A549 (cell line): Measurements from ENCODE around the gene B4GALT3. TPM values are rescaled to one million over a fixed set of nuclear protein-coding genes. Genes with fewer than 3 reads are reported as not detected.

Experiments
- ATAC-seq, 2 experiments: fragments of 200-7000 bp in 1 of 2; fragments of >200 bp in 1 of 2; cut with Nextera tagmentation in 1 of 2; cut with Tn5 transposase in 1 of 2; 3 replicates each; pipeline versions ENCODE4 v1.8.0 to v1.9.1; 2018 to 2020; ENCODE audit warnings: mild to moderate bottlenecking in 1 of 2, moderate library complexity in 1 of 2
- CTCF ChIA-PET: fragments of 300-600 bp; sonication (Branson Sonifier 250); formaldehyde crosslinking; extraction: SDS; loops from one replicate; lab custom pipeline; 2021; ENCODE audit warnings: antibody characterized with exemption, inconsistent platforms; lab: Yijun Ruan, JAX
- POLR2A ChIA-PET: fragments of 350-600 bp; formaldehyde crosslinking; extraction: SDS; loops from one replicate; lab custom pipeline; 2021; ENCODE audit warnings: antibody characterized with exemption, inconsistent platforms; lab: Yijun Ruan, JAX
- DNase-seq, 2 experiments: peaks; one replicate each; pipeline versions ENCODE4 v3.0.0 to v3.0.0-alpha.2; 2011 to 2016; ENCODE audit warnings: low read depth in 1 of 2, low spot score in 1 of 2
- FAIRE-seq: peaks from 2 replicates; lab custom pipeline; 2011; peaks lifted over from hg19 to GRCh38; lab: Jason Lieb, UNC
- H3K27ac ChIP-seq, 2 experiments: fragments of >200 bp; sonication (Bioruptor Twin); formaldehyde crosslinking; 3 replicates each; pipeline ENCODE4 v1.5.1; 2016 to 2017
- H3K4me1 ChIP-seq: fragments of >200 bp; sonication (Bioruptor Twin); formaldehyde crosslinking; 3 replicates; pipeline ENCODE4 v1.6.1; 2016
- H3K4me2 ChIP-seq: fragments of >200 bp; sonication (Bioruptor Twin); formaldehyde crosslinking; 3 replicates; pipeline ENCODE4 v1.6.1; 2016
- H3K4me3 ChIP-seq: fragments of >200 bp; sonication (Bioruptor Twin); formaldehyde crosslinking; 3 replicates; pipeline ENCODE4 v1.5.1; 2016
- H3K9me3 ChIP-seq: fragments of >200 bp; sonication (Bioruptor Twin); formaldehyde crosslinking; 3 replicates; pipeline ENCODE4 v1.6.1; 2016
- ATOH8 ChIP-seq: fragments of 250-450 bp; sonication (Bioruptor Pico); IDR thresholded peaks from 2 replicates; pipeline ENCODE4 v1.5.0; 2020; ENCODE audit warnings: low read depth, mild to moderate bottlenecking, moderate library complexity
- CBX8 ChIP-seq: fragments of 200-600 bp; sonication (generic); IDR thresholded peaks from 2 replicates; pipeline ENCODE4 v1.6.1; 2016
- CEBPB ChIP-seq, 2 experiments: fragments of >200 bp in 1 of 2; sonication (Bioruptor Twin) in 1 of 2; formaldehyde crosslinking in 1 of 2; IDR thresholded peaks; 2 replicates each; pipeline ENCODE4 v1.6.1; 2012 to 2016
- CHD2 ChIP-seq: fragments of 150-350 bp; IDR thresholded peaks from 2 replicates; pipeline ENCODE4 v1.6.1; 2014; ENCODE audit warnings: low read length; ENCODE audit not compliant: partially characterized antibody
- E2F6 ChIP-seq: IDR thresholded peaks from 2 replicates; pipeline ENCODE4 v1.6.1; 2012; ENCODE audit warnings: low read depth, borderline replicate concordance
- EHF ChIP-seq: fragments of 250-450 bp; sonication (Bioruptor Pico); IDR thresholded peaks from 2 replicates; pipeline ENCODE4 v1.5.0; 2020; ENCODE audit warnings: mild to moderate bottlenecking
- EHMT2 ChIP-seq: fragments of 200-600 bp; sonication (generic); IDR thresholded peaks from 2 replicates; pipeline ENCODE4 v1.6.1; 2016; ENCODE audit warnings: antibody characterized with exemption, low read depth, mild to moderate bottlenecking, moderate library complexity
- EP300 ChIP-seq, 2 experiments: fragments of >200 bp; sonication (Bioruptor Twin); formaldehyde crosslinking; IDR thresholded peaks; 2 replicates in 1 of 2; 3 replicates in 1 of 2; pipeline ENCODE4 v1.6.1; 2016 to 2017
- ESRRA ChIP-seq: fragments of 150-350 bp; IDR thresholded peaks from 2 replicates; pipeline ENCODE4 v1.6.1; 2014; ENCODE audit warnings: mild to moderate bottlenecking, low read length, borderline replicate concordance
- GATA3 ChIP-seq: IDR thresholded peaks from 2 replicates; pipeline ENCODE4 v1.6.1; 2012; ENCODE audit warnings: borderline replicate concordance
- HEYL ChIP-seq: fragments of 250-450 bp; sonication (Bioruptor Pico); IDR thresholded peaks from 2 replicates; pipeline ENCODE4 v1.8.0; 2021; ENCODE audit warnings: mild to moderate bottlenecking, moderate library complexity
- HMGXB4 ChIP-seq: fragments of 250-450 bp; sonication (Bioruptor Pico); IDR thresholded peaks from 2 replicates; pipeline ENCODE4 v1.5.0; 2021; ENCODE audit warnings: mild to moderate bottlenecking, moderate library complexity, borderline replicate concordance
- HOXA7 ChIP-seq: fragments of 250-450 bp; sonication (Bioruptor Pico); IDR thresholded peaks from 2 replicates; pipeline ENCODE4 v1.5.0; 2020; ENCODE audit warnings: mild to moderate bottlenecking, moderate library complexity
- JUN ChIP-seq, 2 experiments: fragments of >200 bp; sonication (Bioruptor Twin); formaldehyde crosslinking; IDR thresholded peaks; 2 replicates in 1 of 2; 3 replicates in 1 of 2; pipeline ENCODE4 v1.6.1; 2016 to 2017
- KDM1A ChIP-seq: fragments of 200-600 bp; sonication (generic); IDR thresholded peaks from 2 replicates; pipeline ENCODE4 v1.6.1; 2016; ENCODE audit warnings: low read depth, mild to moderate bottlenecking
- KDM5A ChIP-seq: fragments of 200-600 bp; sonication (generic); IDR thresholded peaks from 2 replicates; pipeline ENCODE4 v1.6.1; 2016; ENCODE audit warnings: antibody characterized with exemption, mild to moderate bottlenecking
- MAX ChIP-seq: IDR thresholded peaks from 2 replicates; pipeline ENCODE4 v1.6.1; 2012
- MYC ChIP-seq: IDR thresholded peaks from 2 replicates; pipeline ENCODE4 v1.6.1; 2012; ENCODE audit warnings: mild to moderate bottlenecking, inconsistent platforms, low read length, improper control_type of control experiment, borderline replicate concordance
- NPAS2 ChIP-seq: fragments of 250-450 bp; sonication (Bioruptor Pico); IDR thresholded peaks from 2 replicates; pipeline ENCODE4 v1.8.0; 2022; ENCODE audit warnings: mild to moderate bottlenecking, moderate library complexity, borderline replicate concordance
- NR3C1 ChIP-seq: fragments of >200 bp; sonication (Bioruptor Twin); formaldehyde crosslinking; IDR thresholded peaks from 3 replicates; pipeline ENCODE4 v1.6.1; 2017
- PBX3 ChIP-seq: IDR thresholded peaks from 2 replicates; pipeline ENCODE4 v1.6.1; 2012
- POLR2AphosphoS2 ChIP-seq: conservative IDR thresholded peaks from 2 replicates; pipeline ENCODE4 v1.6.1; 2012; ENCODE audit warnings: low read length, improper control_type of control experiment, inconsistent platforms
- RAD21 ChIP-seq, 2 experiments: fragments of >200 bp in 1 of 2; sonication (Bioruptor Twin) in 1 of 2; formaldehyde crosslinking in 1 of 2; IDR thresholded peaks in 1 of 2; conservative IDR thresholded peaks in 1 of 2; 2 replicates in 1 of 2; 3 replicates in 1 of 2; pipeline ENCODE4 v1.6.1; 2012 to 2018; ENCODE audit warnings: inconsistent platforms in 1 of 2
- RCOR1 ChIP-seq: fragments of 150-350 bp; IDR thresholded peaks from 2 replicates; pipeline ENCODE4 v1.6.1; 2014; ENCODE audit warnings: antibody characterized with exemption, low read length, low read depth
- SMC3 ChIP-seq: fragments of >200 bp; sonication (Bioruptor Twin); formaldehyde crosslinking; IDR thresholded peaks from 3 replicates; pipeline ENCODE4 v1.6.1; 2018; ENCODE audit warnings: inconsistent platforms
- SREBF2 ChIP-seq: fragments of 450-650 bp; IDR thresholded peaks from 2 replicates; pipeline ENCODE4 v1.6.1; 2014; ENCODE audit warnings: mild to moderate bottlenecking, moderate library complexity
- TFCP2L1 ChIP-seq: fragments of 250-450 bp; sonication (Bioruptor Pico); IDR thresholded peaks from 2 replicates; pipeline ENCODE4 v1.5.0; 2021; ENCODE audit warnings: mild to moderate bottlenecking
- USF2 ChIP-seq: fragments of 450-650 bp; IDR thresholded peaks from 2 replicates; pipeline ENCODE4 v1.6.1; 2014; ENCODE audit warnings: antibody characterized with exemption
- ZFP36 ChIP-seq: fragments of 450-650 bp; IDR thresholded peaks from 2 replicates; pipeline ENCODE4 v1.6.1; 2014; ENCODE audit warnings: borderline replicate concordance; ENCODE audit not compliant: partially characterized antibody
- ZNF302 ChIP-seq: fragments of 250-450 bp; sonication (Bioruptor Pico); IDR thresholded peaks from 2 replicates; pipeline ENCODE4 v1.9.0; 2021; ENCODE audit warnings: inconsistent platforms, mild to moderate bottlenecking, moderate library complexity
- ZSCAN20 ChIP-seq: fragments of 250-450 bp; sonication (Bioruptor Pico); IDR thresholded peaks from 2 replicates; pipeline ENCODE4 v1.8.0; 2022; ENCODE audit warnings: mild to moderate bottlenecking, moderate library complexity
- WGBS: methylation state at CpG from one replicate; pipeline ENCODE4 v1.1.6; 2017; ENCODE audit errors: missing lambda C conversion rate; 5-methylcytosine and 5-hydroxymethylcytosine counted together
- polyA minus RNA-seq: library from RNA; depleted of rRNA, polyadenylated mRNA; stranded (reverse); fragments of >200 nt; gene quantifications from 2 replicates; pipeline ENCODE4 v1.2.3, GENCODE V29; 2011; rRNA and poly(A)+ RNA removed
- polyA plus RNA-seq, 4 experiments: library from polyadenylated mRNA; depleted of rRNA in 3 of 4; stranded (reverse); fragments of >200 nt; fragmentation: RNase III in 1 of 4; extraction: RNeasy Plus Mini Kit Qiagen cat#74134 plus additional on column Dnase treatment in 1 of 4; gene quantifications; 2 replicates in 3 of 4; 3 replicates in 1 of 4; pipeline ENCODE4 v1.2.3, GENCODE V29; 2011 to 2017

Gene B4GALT3
- polyA plus RNA-seq (2011; rRNA removed), result 25.3 and 31.4 TPM in 2 replicates
- 35.0 and 40.9 TPM in 2 replicates for polyA plus RNA-seq (2012; cell fraction: cytosol; rRNA removed)
- 51.5 and 54.2 TPM in 2 replicates for polyA plus RNA-seq (2012; cell fraction: nucleus; rRNA removed)
- polyA plus RNA-seq (2017; fragmentation: RNase III; extraction: RNeasy Plus Mini Kit Qiagen cat#74134 plus additional on column Dnase treatment), result 23.3 to 26.7 TPM (median 25.5 TPM) in 3 replicates
- polyA minus RNA-seq, result 19.1 and 20.1 TPM in 2 replicates

GRCh38 chr1:161177112-161177935, at the start of gene B4GALT3:
B4GALT3 (minus strand) TSS chr1:161177507; CDS start chr1:161176060, 1,447 bp downstream.
- DNase-seq, result peak; percentile 81 to 93
- no peaks in the 10 kb centered on the region for H3K9me3 ChIP-seq
- ChIA-PET CTCF (interaction anchor here (0.6 to 2.1 kb wide), 4 partner anchors 14 to 205 kb away, joined by 3 to 6 read pairs (median 4); no protein-coding TSS in a partner anchor), POLR2A (interaction anchor here (0.8 to 2.2 kb wide), 6 partner anchors 10 to 48 kb away, joined by 3 to 25 read pairs (median 4); partner anchors contain the start of genes DEDD, PPOX, TOMM40L and UFC1)
- H3K27ac ChIP-seq, result peak within 1 kb of the TSS; percentile 83 to 91
- peak within 1 kb of the TSS; percentile 63 for H3K4me3 ChIP-seq
- peaks cover 16% of the 10 kb centered on the region for H3K4me1 ChIP-seq
- no peak for FAIRE-seq
- H3K4me2 ChIP-seq, result peak within 1 kb of the TSS; percentile 93
- peak; percentile 91 to 96 for ATAC-seq
- 15% methylated on average over 29 of the region's 50 CpGs for WGBS
- peak; percentile 82 for TF ChIP-seq E2F6
- no peak for TF ChIP-seq GATA3
- no peak for TF ChIP-seq HOXA7 (CRISPR knock-in tag)
- no peak for TF ChIP-seq ZFP36
- no peak for TF ChIP-seq CEBPB (IDR thresholded peaks at IDR 0.05)
- TF ChIP-seq NPAS2 (CRISPR knock-in tag), result no peak
- peak; percentile 97 for TF ChIP-seq MYC
- no peak for TF ChIP-seq EP300 (IDR thresholded peaks at IDR 0.05)
- TF ChIP-seq ATOH8 (CRISPR knock-in tag), result no peak
- 0 out of 2 replicates have a peak, but pooled peaks have one; percentile 40 for TF ChIP-seq EHF (CRISPR knock-in tag)
- TF ChIP-seq SREBF2, result no peak
- no peak for TF ChIP-seq RCOR1
- TF ChIP-seq PBX3, result no peak
- peak; percentile 97 for TF ChIP-seq MAX
- no peak for TF ChIP-seq CBX8
- no peak for TF ChIP-seq POLR2AphosphoS2
- peak; percentile 72 to 81; a peak in 4 of 5 replicates for TF ChIP-seq JUN (IDR thresholded peaks at IDR 0.05)
- TF ChIP-seq ESRRA, result no peak
- TF ChIP-seq ZNF302 (CRISPR knock-in tag), result no peak
- no peak for TF ChIP-seq CHD2
- no peak for TF ChIP-seq KDM1A
- no peak for TF ChIP-seq HMGXB4 (CRISPR knock-in tag)
- TF ChIP-seq SMC3, result no peak
- no peak for TF ChIP-seq HEYL (CRISPR knock-in tag)
- TF ChIP-seq NR3C1, result no peak
- TF ChIP-seq RAD21 (conservative IDR thresholded peaks at IDR 0.05 in 1 of 2, IDR thresholded peaks at IDR 0.05 in 1 of 2), result no peak
- 0 out of 2 replicates have a peak, but pooled peaks have one; percentile 44 for TF ChIP-seq KDM5A
- TF ChIP-seq EHMT2, result no peak
- no peak for TF ChIP-seq ZSCAN20 (CRISPR knock-in tag)
- TF ChIP-seq TFCP2L1 (CRISPR knock-in tag), result peak; percentile 15; the same call in 1 of the 2 replicates
- TF ChIP-seq USF2, result no peak
